AG04449 (cell line): ENCODE data around the gene KCTD17.

ENCODE experiments used
- CTCF ChIA-PET: fragments of 350-600 bp; formaldehyde crosslinking; extraction: SDS; loops from one replicate; lab custom pipeline; 2021; ENCODE audit warnings: antibody characterized with exemption; lab: Yijun Ruan, JAX
- POLR2A ChIA-PET: fragments of 400-600, 350-600 bp; formaldehyde crosslinking; extraction: SDS; loops from one replicate; lab custom pipeline; 2020; ENCODE audit warnings: antibody characterized with exemption, inconsistent platforms; lab: Yijun Ruan, JAX
- DNase-seq: peaks from one replicate; pipeline ENCODE4 v3.0.0-alpha.2; 2010; ENCODE audit warnings: low read depth, low spot score
- H3K4me3 ChIP-seq: 2 replicates; pipeline ENCODE4 v1.5.1; 2011; ENCODE audit warnings: low read depth, mild to moderate bottlenecking, control low read depth, low read length
- TF ChIP-seq, protein P1 (sequence below): IDR thresholded peaks from one replicate; pipeline ENCODE4 v1.5.1; 2011; ENCODE audit warnings: mild to moderate bottlenecking, moderate library complexity, low read length, control low read depth, inconsistent platforms; ENCODE audit not compliant: insufficient read depth; ENCODE audit errors: missing control alignments

KCTD17 gene

GRCh38 chr22:37103151-37103550 lies 51.6 kb downstream of the KCTD17 start:
- TF ChIP-seq, protein P1, sequence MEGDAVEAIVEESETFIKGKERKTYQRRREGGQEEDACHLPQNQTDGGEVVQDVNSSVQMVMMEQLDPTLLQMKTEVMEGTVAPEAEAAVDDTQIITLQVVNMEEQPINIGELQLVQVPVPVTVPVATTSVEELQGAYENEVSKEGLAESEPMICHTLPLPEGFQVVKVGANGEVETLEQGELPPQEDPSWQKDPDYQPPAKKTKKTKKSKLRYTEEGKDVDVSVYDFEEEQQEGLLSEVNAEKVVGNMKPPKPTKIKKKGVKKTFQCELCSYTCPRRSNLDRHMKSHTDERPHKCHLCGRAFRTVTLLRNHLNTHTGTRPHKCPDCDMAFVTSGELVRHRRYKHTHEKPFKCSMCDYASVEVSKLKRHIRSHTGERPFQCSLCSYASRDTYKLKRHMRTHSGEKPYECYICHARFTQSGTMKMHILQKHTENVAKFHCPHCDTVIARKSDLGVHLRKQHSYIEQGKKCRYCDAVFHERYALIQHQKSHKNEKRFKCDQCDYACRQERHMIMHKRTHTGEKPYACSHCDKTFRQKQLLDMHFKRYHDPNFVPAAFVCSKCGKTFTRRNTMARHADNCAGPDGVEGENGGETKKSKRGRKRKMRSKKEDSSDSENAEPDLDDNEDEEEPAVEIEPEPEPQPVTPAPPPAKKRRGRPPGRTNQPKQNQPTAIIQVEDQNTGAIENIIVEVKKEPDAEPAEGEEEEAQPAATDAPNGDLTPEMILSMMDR: no peak
- H3K4me3 ChIP-seq: no peak overlapping the region
- POLR2A ChIA-PET: no interaction called here
- no peak for DNase-seq
- CTCF ChIA-PET: no interaction called here

GRCh38 chr22:37103656-37104452 lies 52.3 kb downstream of the KCTD17 start:
- ChIA-PET POLR2A (no interaction called here), CTCF (interaction anchor here (1.6 kb wide), 1 partner anchor 25 kb away, joined by 3 read pairs; no protein-coding TSS in a partner anchor)
- H3K4me3 ChIP-seq: no peak overlapping the region
- no peak for DNase-seq
- TF ChIP-seq, protein P1: no peak

GRCh38 chr22:37105154-37105553 lies 53.6 kb downstream of the KCTD17 start:
- ChIA-PET POLR2A (no interaction called here), CTCF (interaction anchor here (1.6 kb wide), 1 partner anchor 27 kb away, joined by 3 read pairs; no protein-coding TSS in a partner anchor)
- H3K4me3 ChIP-seq: no peak overlapping the region
- TF ChIP-seq, protein P1: no peak
- DNase-seq: no peak

- CTCF ChIA-PET: no interaction called here
These were observed 54.4 kb downstream of the KCTD17 start for GRCh38 chr22:37105990-37106389.

GRCh38 chr22:37107816-37108621 lies 56.5 kb downstream of the KCTD17 start:
- no peak for DNase-seq
- ChIA-PET POLR2A (no interaction called here), CTCF (interaction anchor here (1.3 kb wide), 1 partner anchor 90 kb away, joined by 3 read pairs; no protein-coding TSS in a partner anchor)
- TF ChIP-seq, protein P1: no peak
- H3K4me3 ChIP-seq: no peak overlapping the region

More at GRCh38 chr22:37105990-37106389, 54.4 kb downstream of the KCTD17 start:
- H3K4me3 ChIP-seq: no peak overlapping the region
- TF ChIP-seq, protein P1: no peak
- POLR2A ChIA-PET: no interaction called here
- no peak for DNase-seq

DNA sequence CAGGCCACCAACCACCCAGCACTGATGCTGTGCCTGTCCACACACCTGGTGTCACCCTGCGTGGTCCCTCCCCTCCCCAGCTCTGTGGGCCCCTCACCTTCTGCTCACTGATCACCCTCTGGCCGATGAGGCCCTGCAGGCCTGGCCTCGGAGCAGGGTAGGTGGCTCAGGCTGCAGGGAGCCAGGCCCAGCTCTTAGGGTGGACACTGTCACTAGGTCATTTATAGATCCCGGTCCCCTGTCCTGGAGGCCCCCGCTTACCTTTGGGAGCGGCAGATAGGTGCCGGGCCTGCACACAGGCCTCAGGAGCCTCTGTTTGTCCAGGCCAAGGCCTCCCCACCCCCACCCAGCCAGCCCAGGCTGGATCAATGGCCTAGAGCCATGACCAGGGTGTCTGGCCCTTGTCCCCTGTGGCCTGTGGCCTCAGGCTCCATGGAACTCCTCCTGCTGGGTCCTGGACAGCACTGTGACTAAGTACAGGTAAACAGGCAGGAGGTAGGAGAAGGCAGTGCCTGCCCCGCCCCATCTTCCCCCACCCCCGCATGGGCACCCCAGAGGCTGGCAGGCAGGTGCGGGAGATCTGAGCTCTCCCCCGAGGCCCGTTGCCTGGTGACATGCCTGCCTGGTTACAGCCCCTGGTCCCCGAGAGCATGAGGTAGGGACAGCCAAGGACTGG lies 57.8 kb downstream of the KCTD17 start, which contains the start of gene TMPRSS6:
Gene TMPRSS6, minus strand, starts transcription at position 472 of the 676 bp plus-strand sequence. CDS start 6,296 bp downstream, outside the sequence.
- no peak for DNase-seq
- no peak within 1 kb of the TSS for H3K4me3 ChIP-seq
- ChIA-PET CTCF (interaction anchor here (1.3 kb wide), 1 partner anchor 88 kb away, joined by 3 read pairs; no protein-coding TSS in a partner anchor), POLR2A (no interaction called here)
- TF ChIP-seq, protein P1: no peak
